ENCODE data around the gene SLC29A4. TPM values are rescaled to one million over a fixed set of nuclear protein-coding genes. Genes with fewer than 3 reads are reported as not detected.

Gene SLC29A4
- total RNA-seq, 6 experiments from 2014 or later: 1.5 to 7.7 (median 3.9) TPM

DNA sequence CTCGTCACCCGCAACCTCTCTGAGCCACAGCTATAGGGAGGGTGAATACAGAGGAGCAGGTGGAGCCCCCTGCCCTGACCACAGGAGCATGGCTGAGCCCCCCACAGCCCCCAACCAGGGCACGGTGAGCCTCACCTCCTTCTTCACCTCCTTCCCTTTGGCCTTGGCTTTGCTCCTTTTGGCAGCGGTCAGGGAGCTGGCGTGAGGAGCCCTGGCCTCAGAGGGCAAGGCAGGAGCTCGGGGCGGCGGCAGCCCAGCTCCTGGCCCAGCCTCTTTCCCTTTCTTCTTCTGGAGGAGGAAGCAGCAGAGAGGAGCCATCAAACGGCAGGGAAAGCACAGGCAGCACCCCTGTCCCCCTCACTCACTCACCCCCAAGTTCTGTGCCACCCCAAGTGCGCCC lies 42.2 kb downstream of the SLC29A4 start:
- 100% methylated on average over 1 of the region's 10 CpGs for WGBS (ENCODE audit: insufficient coverage, low coverage, low lambda C conversion rate, missing lambda C conversion rate)
- TF ChIP-seq, protein P1, sequence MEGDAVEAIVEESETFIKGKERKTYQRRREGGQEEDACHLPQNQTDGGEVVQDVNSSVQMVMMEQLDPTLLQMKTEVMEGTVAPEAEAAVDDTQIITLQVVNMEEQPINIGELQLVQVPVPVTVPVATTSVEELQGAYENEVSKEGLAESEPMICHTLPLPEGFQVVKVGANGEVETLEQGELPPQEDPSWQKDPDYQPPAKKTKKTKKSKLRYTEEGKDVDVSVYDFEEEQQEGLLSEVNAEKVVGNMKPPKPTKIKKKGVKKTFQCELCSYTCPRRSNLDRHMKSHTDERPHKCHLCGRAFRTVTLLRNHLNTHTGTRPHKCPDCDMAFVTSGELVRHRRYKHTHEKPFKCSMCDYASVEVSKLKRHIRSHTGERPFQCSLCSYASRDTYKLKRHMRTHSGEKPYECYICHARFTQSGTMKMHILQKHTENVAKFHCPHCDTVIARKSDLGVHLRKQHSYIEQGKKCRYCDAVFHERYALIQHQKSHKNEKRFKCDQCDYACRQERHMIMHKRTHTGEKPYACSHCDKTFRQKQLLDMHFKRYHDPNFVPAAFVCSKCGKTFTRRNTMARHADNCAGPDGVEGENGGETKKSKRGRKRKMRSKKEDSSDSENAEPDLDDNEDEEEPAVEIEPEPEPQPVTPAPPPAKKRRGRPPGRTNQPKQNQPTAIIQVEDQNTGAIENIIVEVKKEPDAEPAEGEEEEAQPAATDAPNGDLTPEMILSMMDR (IDR thresholded peaks at IDR 0.05): no peak
- TF ChIP-seq POLR2A (IDR thresholded peaks at IDR 0.05): no peak
- DNase-seq (no peak), ATAC-seq (no peak)
- Histone ChIP-seq H3K4me1 (no peaks in the 10 kb centered on the region), H3K9me3 (no peaks in the 10 kb centered on the region), H3K36me3 (peaks cover 0 to 42% (median 9%) of the 10 kb centered on the region in 4 donors), H3K27ac (no peak overlapping the region), H3K4me3 (no peak overlapping the region), H3K27me3 (no peaks in the 10 kb centered on the region)
- intact Hi-C loops (cut with DNase I): no loop called here

DNA sequence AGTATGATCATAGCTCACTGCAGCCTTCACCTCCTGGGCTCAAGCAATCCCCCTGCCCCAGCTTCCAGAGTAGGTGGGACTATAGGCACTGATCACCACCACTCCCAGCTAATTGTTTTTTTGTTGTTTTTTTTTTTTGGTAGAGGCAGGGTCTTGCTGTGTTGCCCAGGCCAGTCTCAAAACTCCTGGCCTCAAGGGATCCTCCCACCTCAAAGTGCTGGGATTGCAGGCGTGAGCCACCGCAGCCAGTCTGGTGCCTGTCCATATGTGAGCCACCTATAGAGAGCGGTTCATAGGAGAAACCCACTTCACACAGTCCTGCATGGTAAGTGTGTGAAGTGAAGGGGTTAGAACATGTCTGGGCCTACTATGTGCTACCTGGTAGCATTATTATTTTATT lies 47.5 kb downstream of the SLC29A4 start:
- Histone ChIP-seq H3K4me3 (no peak overlapping the region), H3K27me3 (no peaks in the 10 kb centered on the region), H3K9me3 (no peaks in the 10 kb centered on the region), H3K27ac (no peak overlapping the region), H3K36me3 (peaks cover 0 to 49% (median 20%) of the 10 kb centered on the region in 4 donors), H3K4me1 (no peaks in the 10 kb centered on the region)
- no peak for ATAC-seq
- TF ChIP-seq POLR2A (IDR thresholded peaks at IDR 0.05): no peak
- TF ChIP-seq, protein P1 (IDR thresholded peaks at IDR 0.05): no peak
- WGBS (ENCODE audit: insufficient coverage, low coverage, low lambda C conversion rate, missing lambda C conversion rate): 80% methylated on average over 1 of the region's 3 CpGs
- intact Hi-C loops (cut with DNase I): no loop called here
- DNase-seq: no peak

DNA sequence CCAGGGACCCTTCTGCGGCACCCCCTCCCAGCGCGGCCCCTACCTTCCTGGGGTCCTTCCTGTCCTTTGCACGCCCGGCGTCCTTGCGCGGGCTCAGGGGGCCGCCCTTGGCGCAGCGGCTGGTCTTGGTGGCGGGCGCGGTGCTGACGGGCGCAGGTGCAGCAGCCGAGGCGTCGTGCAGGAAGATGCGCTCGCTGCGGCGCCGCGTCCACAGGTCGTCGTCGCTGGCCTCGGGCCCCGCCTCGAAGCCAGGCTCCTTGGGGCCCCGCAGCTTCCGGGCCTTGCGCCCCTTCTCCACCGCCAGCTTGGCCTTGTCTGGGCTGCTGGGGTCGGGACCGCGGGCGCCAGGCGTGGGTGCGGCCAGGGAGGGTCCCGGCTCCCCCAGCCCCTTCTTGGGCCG lies 49.8 kb downstream of the SLC29A4 start:
- H3K36me3 ChIP-seq: peaks cover 0 to 57% (median 22%) of the 10 kb centered on the region in 4 donors
- H3K4me3 ChIP-seq: no peak overlapping the region
- DNase-seq (no peak), ATAC-seq (no peak)
- no peak overlapping the region for H3K27ac ChIP-seq
- H3K4me1 ChIP-seq: no peaks in the 10 kb centered on the region
- TF ChIP-seq POLR2A (IDR thresholded peaks at IDR 0.05): no peak
- TF ChIP-seq, protein P1 (IDR thresholded peaks at IDR 0.05): no peak
- WGBS (ENCODE audit: insufficient coverage, low coverage, low lambda C conversion rate, missing lambda C conversion rate): no CpG with 5 or more reads among the region's 43 CpGs
- intact Hi-C loops (cut with DNase I): no loop called here
- H3K9me3 ChIP-seq: no peaks in the 10 kb centered on the region
- H3K27me3 ChIP-seq: no peaks in the 10 kb centered on the region

DNA sequence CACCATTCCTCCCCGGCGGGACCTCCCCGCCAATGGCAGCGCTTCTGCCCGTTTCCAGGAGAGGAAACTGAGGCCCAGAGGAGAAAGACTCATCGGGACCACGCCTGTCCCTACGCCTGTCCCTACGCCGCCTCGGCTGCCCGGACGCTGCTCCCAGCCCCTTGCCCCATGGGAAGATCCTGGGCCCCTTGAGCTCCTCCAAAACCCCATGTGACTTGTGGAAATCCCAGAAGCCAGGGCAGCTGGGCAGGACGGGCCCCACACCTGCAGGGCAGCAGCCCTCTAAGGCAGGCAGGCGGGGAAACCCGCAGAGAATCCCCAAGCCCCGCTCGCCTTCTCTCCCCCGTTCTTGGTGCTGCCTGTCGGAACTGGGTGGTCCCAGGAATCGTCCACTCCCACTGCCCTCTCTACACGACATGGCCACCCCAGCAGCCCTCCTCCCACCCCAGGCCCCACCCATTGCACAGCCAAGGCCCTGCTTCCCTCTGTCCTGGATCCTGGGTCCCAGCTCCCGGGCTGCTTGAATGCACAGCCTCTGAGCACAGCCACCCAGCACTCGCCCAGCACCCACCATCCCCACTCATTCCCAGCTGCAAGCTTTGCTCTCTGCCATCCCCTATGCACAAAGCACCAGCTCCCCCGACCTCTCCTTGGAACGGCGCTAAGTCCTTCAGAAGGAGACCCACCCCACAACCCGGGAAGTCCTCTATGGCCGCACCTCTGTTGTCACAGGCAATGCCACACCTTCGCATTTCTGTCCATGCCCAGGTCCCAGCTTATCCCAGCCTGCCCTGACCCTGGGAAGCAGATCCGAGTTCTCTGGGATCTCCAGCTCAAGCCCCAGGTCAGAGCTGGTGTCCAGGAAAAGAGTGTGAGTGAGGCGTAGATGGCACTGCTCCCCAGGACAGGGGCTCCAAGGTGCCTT lies 50.6 kb downstream of the SLC29A4 start:
- no peak for TF ChIP-seq POLR2A (IDR thresholded peaks at IDR 0.05)
- Histone ChIP-seq H3K27ac (no peak overlapping the region), H3K4me3 (no peak overlapping the region), H3K9me3 (no peaks in the 10 kb centered on the region), H3K36me3 (peaks cover 0 to 57% (median 21%) of the 10 kb centered on the region in 4 donors), H3K27me3 (no peaks in the 10 kb centered on the region), H3K4me1 (no peaks in the 10 kb centered on the region)
- ATAC-seq: peak in 1 of 4 donors; percentile 12
- 91% methylated on average over 6 of the region's 32 CpGs for WGBS (ENCODE audit: insufficient coverage, low coverage, low lambda C conversion rate, missing lambda C conversion rate)
- intact Hi-C loops (cut with DNase I): no loop called here
- DNase-seq: no peak

DNA sequence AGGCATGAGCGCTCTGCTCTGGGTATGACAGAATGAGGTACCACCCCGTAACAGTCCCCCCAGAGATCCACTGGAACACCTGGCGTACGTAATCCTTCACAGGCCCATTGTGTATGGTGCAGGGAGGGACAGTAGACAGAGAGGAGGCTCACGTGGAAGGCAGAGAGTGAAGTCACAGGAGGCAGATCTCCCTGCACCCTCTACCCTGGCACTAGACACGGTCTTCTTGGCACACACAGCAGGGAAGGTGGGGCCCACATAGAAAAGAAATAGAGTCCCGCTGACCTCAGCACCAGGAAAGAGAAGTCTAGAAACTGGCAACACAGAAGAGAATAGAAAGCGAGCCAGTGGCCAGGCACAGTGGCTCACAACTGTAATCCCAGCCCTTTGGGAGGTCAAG lies 51.9 kb downstream of the SLC29A4 start:
- Histone ChIP-seq H3K4me1 (no peaks in the 10 kb centered on the region), H3K9me3 (no peaks in the 10 kb centered on the region), H3K27me3 (no peaks in the 10 kb centered on the region), H3K4me3 (no peak overlapping the region), H3K27ac (no peak overlapping the region), H3K36me3 (peaks cover 0 to 49% (median 21%) of the 10 kb centered on the region in 4 donors)
- intact Hi-C loops (cut with DNase I): no loop called here
- DNase-seq (no peak), ATAC-seq (no peak)
- 90% methylated on average over 2 of the region's 8 CpGs for WGBS (ENCODE audit: insufficient coverage, low coverage, low lambda C conversion rate, missing lambda C conversion rate)
- TF ChIP-seq, protein P1 (IDR thresholded peaks at IDR 0.05): no peak
- no peak for TF ChIP-seq POLR2A (IDR thresholded peaks at IDR 0.05)
